Measurements from ENCODE around the gene TOX4.
A peak's percentile ranks its signal among the peaks of the same experiment; 100 is the strongest.
"Not testable (repeated sequence)": the region's sequence is repeated elsewhere in the genome, so short reads cannot be mapped to it uniquely, and the experiment has no call there.

Gene TOX4

DNA sequence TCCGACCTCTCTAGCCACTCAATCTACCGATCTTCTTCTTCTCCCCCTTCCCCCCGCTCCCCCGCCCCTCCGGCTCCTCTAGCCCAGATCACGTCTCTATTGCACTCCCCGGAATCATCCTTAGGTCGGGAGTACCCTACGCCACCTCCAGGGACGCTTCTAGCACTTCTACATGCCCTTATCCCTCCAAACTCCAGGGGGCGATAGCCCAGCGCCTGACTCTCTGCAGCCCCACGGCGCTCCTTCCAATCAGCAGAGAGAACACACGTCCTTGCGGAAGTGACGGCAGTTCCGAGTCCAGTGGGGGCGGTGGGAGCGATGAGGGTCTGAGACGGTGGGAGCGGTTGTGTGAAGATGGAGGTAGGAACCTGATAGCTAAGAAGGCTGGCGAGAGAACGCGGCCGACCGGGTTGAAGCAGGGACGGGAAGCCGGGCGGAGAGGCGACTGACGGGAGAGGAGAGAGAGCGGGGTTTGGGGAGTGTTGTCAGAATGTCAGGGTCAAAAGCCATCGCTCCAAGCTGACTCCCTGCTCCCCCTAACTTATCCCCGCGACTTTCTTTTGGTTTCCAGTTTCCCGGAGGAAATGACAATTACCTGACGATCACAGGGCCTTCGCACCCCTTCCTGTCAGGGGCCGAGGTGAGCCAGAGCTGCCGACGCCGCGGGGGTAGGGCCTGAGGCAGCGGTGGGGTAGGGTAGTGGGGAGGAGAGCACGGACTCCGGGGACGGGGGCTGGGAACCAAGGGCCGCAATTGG lies at the start of gene TOX4, which contains the start of gene RAB2B:
Gene TOX4, plus strand, starts transcription at position 271 of the 757 bp plus-strand sequence. Its CDS starts 84 bp downstream, at position 355.
Gene RAB2B, minus strand, starts transcription at position 35 of the 757 bp plus-strand sequence. CDS start 87 bp downstream, outside the sequence.
- DNase-seq (ENCODE audit: low read depth), result peak; percentile 98

DNA sequence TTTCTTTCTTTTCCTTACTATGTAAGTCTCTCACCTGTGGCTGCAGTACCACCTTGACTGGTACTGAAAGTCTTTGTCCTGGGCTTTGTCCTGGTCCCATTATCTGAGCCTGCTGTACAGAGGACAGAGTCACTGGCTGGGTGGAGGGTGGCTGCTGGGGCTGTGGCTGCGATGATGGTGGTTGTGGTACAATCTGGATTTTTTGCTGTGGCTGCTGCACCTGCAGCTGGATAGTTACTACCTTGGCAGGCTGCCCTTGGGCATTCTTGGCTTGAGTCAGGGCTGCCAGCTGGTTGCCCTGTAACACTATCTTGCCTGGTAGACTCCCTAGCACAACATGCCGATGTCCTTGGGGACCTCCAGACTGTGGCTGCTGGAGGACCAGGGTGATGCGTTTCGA lies 48.1 kb upstream of the TOX4 start:
- no peak for DNase-seq (ENCODE audit: low read depth)

DNA sequence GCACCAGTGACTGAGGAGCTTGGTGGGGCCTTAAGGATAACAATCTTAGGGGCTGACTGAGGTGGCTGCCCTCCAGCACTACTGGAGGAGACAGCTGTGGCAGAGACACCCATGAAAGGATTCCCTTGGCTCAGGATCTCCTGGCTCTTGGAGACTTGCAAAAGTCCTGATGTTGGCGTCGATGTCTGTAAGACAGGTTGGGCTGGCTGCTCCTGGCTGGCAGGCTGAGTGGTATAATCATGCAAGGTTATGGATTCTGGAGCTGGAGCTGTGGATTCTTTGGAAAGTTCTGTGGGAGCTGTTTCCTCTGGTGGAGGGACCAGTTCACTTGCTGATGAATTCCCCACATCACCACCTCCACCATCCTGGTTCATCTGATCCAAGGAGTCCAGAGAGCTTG lies 45.9 kb upstream of the TOX4 start:
- DNase-seq (ENCODE audit: low read depth), result no peak

DNA sequence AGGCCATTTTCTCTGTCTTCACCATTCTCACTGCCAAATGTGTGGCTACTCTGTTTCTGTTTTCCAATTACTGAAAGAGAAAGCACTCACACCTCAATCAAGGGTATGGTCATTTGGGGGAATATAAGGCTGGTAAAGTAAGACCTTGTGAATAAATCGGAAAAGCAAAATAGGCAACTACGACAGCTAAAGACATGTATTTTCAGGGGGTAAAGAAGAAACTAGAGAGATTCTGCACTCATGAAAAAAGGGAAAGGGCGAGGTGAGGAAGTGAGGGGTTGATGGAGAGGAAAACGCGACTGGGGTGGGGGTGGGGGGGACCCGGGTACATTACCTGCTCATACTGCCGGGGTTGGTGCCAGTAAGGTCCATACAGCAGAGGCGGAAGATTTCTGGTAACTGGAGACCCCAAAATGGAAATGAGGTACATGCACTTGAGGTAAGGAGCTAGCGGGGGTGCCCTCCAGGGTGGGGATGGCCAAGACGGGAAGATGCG lies 40.4 kb upstream of the TOX4 start:
- no peak for DNase-seq (ENCODE audit: low read depth)

DNA sequence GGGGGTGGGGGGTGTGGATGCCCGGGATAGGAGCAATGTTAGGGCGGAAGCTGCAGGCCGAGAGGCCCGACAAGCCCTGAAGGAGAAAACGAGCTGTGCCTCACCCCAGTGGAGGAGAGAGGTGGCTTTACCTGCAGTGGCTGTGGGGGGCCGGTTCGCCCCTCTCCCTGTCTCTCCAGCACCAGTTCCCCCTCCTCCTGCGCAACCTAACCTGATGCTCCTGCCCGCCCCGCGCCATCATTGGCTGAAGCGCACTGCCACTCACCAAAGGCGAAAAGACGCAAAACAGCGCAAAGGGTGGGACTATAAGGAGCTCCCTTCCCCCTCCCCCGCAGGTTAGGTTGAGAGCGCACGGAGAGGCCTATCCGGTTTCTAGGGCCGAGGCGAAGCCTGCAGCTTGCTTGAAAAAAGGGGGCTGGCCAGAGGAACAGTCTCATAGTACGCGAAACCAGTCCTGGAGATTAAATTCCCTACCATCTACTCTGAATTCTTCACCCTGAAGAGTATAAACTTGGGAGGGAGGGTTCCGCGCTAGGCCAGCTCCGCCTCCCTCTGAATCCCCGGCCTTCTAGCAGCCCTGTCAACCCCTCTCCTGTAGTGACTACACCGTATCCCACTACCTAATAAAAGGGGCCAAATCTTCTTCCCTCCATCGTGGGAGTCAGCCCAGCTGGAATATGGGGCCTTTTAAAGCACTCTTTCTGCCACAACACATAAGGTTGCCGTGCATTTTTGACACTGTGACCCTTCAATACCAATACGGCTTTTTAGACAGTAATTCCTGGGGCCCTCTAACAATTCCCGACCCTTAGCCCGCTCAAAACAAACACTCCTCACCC lies 39.7 kb upstream of the TOX4 start:
- DNase-seq (ENCODE audit: low read depth), result peak; percentile 99

DNA sequence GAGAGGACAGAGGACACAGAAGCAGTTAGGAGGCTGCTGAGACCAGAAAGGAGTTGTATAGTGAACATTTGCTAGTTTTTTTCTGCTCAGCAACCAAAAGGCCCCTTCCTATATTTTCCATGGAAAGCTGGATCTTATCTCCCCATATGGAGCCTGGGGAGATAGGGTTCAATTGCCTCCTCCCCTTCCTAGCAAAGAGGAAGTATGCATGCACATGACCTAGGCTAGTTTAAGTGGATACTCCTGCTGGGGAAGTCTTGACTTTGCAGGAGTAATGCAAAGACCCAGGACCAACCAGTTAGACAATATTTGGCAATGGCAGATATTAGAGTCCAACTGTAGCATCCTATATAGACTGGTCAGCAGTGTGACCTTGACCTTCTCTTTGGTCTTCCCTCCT lies 36.1 kb upstream of the TOX4 start:
- DNase-seq (ENCODE audit: low read depth), result no peak

DNA sequence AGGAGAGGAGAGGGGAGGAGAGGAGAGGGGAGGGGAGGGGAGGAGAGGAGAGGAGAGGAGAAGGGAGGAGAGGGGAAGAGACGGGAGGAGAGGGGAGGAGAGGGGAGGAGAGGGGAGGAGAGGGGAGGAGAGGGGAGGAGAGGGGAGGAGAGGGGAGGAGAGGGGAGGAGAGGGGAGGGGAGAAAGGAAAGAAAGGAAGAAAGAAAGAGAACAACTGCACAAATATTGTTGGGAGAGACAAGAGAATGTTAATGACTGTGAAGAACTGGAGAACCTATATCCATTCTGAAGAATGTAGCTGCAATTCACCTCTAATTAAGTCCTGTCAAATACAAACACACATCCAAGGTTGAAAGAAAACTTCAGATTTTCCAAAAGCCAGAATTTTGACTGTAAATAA lies 34.3 kb upstream of the TOX4 start:
- DNase-seq (ENCODE audit: low read depth), result not testable (repeated sequence)

DNA sequence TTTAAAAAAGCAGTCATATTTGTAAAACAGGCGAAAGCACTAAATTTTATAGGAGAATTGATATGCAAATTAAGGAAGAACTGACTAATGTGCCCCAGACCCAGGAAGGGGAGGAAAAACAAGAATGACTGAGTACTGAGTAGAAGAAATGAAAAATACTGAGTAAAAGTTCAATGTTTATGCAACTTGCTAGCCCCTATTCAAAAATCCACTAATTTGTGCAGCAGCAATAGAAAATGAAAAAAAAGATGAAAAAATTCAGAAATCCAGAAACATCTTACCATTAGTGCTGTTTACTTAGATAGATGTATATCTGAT lies 27.1 kb upstream of the TOX4 start:
- no peak for DNase-seq (ENCODE audit: low read depth)

DNA sequence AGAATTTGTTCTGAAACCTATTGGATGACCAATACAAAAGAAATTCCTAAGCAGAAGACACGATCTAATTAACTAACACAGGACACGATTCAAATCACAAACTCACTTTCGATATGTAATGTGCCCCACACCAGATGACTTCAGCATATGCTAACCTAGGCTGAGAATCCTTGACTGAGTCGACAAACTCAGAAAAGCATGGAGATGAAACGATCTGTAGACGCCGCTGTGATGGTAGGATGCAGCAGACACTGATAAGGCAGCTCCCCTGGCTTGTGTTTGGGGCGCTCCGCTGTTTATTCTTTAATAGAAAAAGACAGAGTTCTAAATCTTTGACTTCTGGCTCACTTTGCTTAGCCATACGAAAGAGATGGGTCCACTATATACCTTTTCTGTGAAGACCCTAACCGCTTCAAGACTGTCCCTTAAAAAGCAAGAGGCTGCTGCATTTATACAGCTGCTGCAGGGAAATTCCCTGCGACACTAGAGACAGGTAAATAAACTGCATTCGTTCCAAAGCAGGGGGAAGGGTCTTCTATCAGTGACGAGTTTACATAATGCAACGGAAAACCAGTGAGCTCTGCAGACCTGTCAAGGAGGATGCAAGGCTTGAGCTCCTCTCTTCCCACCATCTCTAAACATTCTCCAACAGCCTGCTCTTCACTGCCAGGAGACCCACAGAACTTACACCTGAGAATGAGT lies 22.0 kb upstream of the TOX4 start:
- DNase-seq (ENCODE audit: low read depth), result no peak

DNA sequence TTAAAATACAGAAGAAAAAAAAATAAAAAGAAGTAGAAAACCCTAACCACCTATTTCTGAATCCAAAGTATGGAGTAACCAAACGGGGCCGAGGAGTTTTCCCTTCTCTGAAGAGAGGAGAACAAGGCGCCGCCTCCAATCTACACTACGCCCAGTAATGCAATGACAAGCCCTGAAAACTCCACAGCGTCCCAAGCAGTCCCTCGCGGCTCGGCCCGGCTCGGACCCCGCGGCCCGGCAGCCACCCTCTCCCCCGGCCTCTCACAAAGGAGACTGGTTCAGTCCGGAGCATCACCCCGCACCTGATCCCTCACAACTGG lies 21.4 kb upstream of the TOX4 start:
- no peak for DNase-seq (ENCODE audit: low read depth)

DNA sequence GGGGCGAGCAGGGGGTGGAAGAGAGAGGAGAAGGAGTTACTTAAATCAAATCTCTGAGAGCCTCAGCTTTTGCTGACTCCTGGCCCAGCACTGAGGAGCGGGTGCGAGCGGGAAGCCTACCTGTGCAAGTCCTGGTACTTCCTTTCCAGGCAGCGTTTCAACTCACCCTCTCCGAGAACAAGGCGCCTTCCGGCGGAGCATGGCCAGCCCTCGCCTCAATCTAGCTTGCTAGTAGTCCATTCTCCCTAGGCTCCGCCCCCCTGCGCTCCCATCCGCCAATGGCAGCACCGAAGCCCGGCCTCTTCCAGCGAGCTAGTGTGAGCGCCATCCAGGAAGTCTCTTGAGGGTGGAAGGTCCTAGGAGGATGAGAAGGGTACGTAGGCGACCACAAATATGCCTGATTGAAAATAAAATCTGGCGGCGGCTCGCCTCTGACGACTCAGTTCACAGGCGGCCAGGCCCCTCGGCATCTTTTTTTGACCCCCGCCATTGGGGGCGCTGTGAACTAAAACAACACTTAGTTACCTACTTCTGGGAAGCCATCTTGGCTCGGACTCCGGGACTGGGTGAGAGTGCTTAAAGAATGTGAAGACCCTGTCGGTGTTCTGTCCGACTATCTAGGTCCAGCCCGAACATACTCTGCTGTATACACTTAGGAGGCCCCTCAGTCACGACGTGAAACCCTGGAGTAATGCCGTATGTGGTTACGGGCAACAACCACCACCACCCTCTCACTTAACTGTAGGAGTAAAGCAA lies 20.9 kb upstream of the TOX4 start, which contains the start of gene CHD8:
Gene CHD8, minus strand, starts transcription at position 212 of the 756 bp plus-strand sequence. CDS start 24,480 bp downstream, outside the sequence.
- DNase-seq (ENCODE audit: low read depth), result peak; percentile 100

DNA sequence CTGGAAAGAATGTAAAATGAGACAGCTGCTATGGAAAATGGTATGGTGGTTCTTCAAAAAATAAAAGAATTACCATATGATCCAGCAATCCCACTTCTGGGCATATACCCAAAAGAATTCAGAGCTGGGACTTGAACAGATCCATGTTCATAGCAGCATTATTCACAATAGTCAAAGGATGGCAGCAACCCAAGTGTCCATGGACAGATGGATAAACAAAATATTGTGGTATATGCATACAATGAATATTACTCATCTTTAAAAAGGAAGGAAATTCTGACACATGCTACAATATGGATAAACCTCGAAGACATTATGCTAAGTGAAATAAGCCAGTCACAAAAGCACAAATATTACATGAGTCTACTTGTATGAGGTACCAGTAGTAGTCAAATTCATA lies 9.4 kb upstream of the TOX4 start:
- peak; percentile 46 for DNase-seq (ENCODE audit: low read depth)

DNA sequence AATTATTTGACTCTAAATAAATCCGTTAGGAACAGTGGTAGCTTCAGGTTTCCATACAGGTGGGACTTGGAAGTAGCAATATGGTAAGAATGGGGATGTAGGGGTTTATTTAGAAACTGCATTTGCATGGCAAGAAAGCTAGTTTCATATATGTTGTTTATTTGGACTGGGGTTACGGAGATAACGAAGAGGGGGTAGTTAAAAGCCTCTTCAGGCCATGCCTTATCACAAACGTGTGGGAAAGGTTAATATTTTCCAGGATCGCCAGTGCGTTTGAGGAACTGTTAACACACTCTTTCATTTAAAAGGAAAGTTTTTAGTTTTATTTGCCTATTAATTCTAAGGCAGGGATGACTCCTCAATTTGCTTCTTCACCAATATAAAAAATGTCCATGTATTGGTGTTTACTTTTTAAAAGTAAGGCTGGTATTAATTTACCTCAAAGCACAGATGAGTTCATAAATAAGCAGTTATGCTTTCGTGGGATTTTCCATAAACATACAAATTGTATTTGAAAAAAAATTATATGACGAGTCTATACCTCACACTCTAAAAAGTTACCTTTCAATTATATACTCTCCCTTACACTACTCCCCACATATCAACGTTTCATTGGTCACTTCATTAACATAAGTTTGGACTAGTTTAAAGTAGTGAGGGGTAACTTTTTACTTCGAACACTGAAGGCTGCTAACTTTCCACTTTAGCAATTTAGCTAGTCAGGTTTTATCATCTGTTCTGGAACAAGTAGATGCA lies 1.1 kb upstream of the TOX4 start:
- DNase-seq (ENCODE audit: low read depth), result no peak

DNA sequence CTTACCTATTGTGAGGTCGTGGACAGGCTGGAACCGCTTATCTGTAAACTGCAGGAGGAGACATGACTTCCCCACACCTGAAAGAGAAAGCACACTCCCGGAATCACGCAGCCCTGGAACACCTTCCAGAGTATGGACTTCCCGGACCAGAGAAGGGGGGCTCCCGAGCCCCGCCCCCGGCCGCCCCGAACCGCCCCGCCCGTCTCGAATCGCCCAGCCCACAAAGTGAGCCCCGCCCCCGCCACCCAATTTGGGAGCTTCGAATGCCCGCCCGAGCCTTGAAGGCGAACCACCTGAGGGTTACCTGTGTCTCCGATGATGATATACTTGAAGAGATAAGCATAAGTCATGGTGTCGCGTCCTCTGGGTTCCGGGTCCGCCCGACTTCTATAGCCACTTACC lies 471 bp upstream of the TOX4 start:
- no peak for DNase-seq (ENCODE audit: low read depth)

DNA sequence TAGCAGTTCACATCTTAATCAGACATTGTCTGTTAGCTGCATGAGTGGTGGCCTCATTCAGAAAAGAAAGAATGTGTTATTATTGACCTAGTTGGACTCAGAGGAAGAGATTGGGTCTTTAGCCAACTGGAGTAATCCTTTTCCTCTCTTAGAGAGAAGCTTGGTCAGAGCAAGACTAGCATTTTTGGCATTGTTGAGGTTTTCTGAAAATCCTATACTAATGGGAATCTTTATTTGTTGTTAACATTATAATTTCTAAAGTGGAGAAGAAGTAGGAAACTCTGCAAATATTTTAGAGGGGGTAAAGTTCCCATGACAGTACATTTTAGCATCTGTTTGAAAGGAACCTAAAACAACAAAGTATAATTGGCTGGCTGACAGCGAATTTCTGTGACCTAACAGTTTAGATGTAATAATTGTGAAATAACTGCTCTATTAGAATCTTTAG lies 9.7 kb downstream of the TOX4 start:
- peak; percentile 89 for DNase-seq (ENCODE audit: low read depth)

DNA sequence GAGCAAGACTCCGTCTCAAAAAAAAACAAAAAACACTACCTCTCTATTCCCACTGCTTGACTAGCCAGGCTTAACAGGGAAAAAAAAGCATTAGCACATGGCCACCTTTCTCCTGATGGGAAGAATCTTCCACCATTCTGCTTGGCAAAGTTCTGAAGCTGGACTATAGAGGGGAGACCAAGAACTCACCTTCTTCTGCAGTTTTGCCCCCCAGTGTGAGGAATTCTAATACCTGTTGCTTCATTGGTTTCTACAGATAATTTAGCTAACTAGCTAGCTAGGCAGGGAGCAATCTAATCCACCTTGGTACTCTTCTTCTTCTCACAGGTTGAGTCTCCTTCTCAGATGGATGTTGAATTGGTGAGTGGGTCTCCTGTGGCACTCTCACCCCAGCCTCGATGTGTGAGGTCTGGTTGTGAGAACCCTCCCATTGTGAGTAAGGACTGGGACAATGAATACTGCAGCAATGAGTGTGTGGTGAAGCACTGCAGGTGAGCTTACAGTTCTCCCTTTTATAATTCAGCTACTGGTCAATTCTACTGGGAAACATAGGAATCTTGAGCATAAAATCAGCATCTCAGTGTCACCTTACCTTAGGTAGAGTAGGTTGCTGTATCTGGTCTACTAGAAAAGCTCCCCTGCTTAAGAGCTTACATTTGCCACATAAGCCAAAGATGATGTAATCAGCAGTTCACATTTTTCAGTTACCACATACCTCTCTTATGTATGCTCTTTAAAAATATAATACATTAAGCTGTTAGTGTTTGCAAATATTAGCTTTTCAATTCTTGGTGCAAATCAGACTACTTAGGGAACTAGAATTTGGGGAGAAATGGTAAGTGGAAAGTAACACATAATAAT lies 18.1 kb downstream of the TOX4 start:
- DNase-seq (ENCODE audit: low read depth), result peak; percentile 82

DNA sequence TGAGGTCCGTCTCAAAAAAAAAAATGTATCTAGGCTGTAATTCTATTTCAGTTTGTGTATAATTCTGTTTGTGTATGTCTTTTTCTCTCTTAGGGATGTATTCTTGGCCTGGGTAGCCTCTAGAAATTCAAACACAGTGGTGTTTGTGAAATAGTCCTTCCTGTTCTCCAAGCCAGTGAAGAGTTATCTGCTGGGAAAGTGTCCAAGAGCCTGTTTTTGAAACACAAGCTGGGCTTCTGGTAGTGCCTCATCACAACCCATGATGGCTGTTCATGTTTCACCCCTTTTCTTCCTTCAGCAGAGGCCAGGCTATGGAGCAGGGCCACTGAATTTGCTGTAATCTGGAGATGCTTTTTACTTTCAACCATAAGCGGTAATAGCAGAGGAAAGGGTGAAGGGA lies 19.5 kb downstream of the TOX4 start:
- DNase-seq (ENCODE audit: low read depth), result peak; percentile 79

DNA sequence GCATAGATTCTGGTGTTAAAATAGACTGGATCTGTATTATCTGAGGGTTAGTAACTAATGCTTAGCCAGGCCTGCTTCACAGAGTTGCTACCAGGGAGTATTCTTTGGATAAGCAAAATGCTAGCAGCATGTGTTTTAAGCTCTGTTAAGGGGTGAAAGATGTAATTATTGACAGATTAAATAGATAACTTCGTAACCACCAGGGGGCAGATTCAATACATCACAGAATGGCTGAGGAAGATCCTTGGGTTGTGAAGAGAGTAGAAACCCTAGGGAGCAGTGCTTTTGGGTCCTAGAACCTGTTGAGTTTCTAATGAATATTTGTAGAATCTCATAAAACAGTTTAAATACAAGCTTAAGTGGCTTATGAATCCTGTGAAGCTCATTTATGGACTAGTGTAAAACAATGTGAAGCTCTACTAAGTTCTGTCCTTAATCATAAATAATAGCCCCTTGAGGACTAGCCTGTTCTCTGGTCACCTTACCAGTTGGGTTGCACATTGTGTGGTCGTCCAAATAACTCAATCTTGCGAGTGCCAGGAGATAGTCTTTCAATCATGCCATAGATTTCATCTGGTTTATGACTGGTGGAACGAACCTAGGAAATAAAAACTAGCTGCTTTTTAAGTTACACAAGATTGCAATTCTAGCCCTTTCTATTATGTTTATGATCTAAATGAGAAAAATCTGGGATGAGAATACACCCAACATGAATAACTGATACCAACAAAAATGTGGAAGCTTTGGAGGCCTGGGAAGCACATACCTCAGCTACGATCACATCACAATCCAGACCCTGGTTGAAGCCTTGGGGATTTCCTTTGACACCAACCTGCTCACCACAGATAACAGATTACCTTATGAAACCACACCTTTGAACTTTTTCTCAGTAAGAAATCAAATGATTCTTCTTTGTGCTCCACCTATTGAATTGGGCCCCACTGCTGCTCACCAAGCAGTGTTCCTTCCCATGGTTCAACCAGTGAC lies 21.8 kb downstream of the TOX4 start:
- peak; percentile 42 for DNase-seq (ENCODE audit: low read depth)

DNA sequence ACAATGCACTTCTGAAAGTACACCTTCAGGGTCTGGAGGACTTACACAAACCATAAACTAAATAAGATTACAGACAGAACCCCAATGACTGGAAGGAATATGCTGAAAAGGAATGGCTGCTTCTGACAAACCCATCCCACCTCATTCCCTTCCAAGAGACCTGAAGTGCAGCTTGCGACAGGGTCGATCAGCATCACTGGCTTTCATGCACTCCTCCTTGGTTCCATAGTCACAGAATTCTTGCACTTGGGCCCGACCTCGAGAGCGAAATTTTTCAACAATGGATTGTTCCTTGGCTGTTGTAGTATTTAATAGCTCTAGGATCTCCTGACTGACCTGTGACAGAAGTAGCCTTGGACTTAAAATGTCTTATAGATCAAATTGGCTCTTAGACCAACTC lies 24.6 kb downstream of the TOX4 start:
- DNase-seq (ENCODE audit: low read depth), result no peak
